ENCODE measurements around the gene PRR19.

Gene PRR19

DNA sequence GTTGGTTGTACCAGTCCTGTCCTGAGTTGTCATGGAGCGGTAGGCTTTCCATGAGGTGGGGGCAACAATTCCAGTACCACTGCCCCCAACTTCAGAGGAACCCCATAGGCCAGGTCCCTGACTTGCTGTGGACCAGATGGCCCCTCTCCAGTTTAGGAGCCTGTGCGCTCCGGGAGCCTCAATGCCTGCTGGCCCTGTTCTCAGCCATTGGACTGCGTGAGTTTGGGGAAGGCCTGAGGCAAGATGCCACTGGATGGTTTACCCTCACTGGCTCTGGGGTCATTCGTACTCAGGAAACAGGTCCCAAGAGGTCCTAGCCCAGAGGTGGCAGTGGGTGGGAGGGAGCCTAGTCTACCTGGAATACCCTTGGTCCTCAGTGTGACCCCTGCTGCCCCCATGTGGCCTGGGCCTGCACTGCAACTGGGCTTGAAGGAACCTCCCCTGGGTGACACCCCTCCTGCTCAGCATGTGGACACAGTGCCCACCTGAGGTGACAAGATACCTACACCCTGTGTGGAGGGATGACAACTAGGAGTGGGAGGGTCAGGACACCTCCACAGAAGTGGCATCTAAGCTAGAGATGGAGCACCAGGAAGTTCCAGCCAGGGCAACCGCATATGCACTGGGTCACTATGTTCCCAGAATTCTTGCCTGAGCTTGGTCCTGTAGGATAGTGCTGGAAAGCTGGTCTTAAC is 6.0 kb upstream of the PRR19 start:
- DNase-seq (ENCODE audit: low spot score): peak; percentile 86

DNA sequence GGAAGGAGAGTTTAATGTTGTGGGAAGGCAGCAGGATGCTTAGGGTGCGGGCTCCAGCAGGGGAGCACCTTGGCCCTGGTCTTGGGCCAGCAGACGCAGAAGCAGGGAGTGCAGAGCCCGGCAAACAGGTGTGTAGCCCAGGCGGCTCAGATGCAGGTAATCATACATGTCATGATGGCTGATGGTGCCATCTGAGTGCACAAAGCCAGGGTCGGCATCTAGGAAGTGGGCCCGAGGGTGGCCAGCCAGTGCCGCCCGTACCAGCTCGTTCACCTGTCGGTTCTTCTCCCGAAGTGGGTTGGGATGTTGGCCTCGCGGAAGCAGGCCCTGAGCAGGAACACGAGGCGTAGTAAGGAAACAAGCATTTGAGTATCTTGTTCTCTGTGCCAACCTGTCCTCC is 4.9 kb upstream of the PRR19 start:
- DNase-seq (ENCODE audit: low spot score): no peak

DNA sequence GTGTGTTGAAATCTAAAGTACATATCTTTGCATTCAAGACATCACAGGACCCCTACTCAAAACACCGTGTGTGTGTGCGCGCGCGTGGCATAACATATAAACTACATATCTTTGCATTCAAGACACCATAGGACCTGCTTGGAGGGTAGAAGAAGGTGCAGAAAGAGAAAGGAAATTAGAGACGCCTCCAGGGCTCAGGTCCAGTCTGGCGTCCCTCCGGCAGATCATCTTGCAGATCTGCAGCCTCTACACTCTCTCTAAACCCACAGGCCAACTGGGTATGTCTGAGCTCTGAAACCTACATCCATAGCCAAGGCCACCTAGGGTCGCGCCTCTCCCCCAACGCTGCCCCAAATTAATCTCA is 1.2 kb downstream of the PRR19 start:
- DNase-seq (ENCODE audit: low spot score): no peak

DNA sequence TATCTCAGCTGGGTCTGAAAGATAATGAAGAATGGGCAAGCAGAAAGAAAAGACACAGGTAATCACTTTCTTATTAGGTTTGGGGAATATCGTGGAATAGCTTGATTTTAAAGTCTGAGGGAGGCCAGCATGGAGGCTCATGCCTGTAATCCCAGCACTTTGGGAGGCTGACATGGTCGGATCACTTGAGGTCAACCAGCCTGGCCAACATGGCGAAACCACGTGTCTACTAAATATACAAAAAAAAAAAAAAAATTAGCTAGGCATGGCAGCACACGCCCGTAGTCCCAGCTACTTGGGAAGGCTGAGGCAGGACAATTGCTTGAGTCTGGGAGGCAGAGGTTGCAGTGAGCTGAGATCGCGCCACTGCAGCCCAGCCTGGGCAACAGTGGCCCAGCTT is 1.9 kb downstream of the PRR19 start:
- DNase-seq (ENCODE audit: low spot score): no peak

DNA sequence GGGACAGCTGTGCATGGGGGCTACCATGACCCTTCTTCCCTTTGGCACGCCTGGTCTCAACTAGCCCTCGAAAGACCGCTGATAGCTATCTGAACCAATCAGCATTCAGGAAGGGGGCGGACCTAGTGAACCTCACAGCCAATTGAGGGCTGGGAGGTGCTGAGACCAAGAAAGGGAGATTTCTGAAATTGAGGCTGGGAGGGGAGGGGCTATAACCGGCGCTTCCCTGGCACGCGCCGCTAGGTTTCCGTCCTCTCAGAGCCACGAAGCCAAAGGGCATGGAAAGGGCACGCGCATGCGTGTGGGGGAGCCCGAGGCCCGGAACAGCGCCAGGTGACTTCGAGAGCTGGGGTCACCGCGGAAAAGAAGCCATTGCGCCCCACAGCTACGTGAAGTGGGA is 4.7 kb downstream of the PRR19 start:
- DNase-seq (ENCODE audit: low spot score): no peak

DNA sequence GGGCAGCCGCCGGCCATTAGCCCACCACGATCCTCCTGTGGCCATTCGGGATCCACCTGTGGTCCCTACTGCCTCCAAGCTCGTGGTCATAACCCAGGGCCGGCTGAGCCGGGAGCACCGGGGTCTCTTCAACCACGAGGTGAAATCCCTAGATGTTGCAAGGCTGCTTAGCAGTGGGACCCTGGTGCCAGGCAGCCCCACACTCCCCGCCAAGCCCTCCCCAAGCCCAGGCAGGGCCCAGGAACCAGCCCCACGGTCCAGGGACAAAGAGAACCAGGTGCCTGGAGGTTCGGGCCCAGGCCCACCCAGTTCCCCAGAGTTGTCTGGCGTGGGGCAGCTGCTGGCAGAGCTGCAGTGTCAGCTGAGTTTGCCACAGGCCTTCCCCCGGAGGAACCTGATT is 7.8 kb downstream of the PRR19 start:
- no peak for DNase-seq (ENCODE audit: low spot score)

DNA sequence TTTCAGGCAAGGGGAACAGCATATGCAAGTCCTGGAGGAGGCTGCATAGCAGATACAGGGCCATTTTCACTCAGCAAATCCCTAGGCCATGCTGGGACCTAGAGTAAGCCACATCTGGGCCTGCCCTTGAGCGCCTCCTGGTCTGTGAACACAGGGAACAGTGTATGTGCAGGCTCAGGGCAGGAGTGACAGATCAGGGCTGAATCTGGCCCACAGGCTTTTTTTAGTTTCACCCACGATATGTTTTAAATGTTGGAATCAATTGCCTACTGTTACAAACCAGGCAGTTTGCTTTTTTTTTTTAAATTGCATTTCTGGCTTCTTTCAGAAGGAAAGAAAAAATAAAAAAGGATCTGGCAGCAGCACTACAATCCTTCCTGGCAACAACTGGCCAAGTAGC is 9.7 kb downstream of the PRR19 start:
- peak; percentile 57 for DNase-seq (ENCODE audit: low spot score)

DNA sequence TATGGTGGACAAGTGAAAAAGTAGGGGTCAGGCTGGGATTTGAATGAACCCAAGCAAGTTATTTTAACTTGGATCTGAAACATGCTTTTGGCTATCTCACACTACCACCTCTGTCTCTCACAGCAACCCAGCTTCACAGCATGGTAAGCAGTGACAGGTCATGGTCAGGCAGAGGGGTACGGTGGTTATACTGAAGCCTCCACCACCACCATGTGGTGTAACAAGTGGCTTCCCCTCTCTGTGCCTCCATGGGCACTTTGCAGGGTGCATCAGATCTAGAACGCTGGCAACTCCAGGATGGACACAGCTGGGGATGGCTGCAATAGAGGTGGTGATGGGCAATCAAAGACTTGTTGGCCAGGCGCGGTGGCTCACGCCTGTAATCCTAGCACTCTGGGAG is 10.4 kb downstream of the PRR19 start:
- no peak for DNase-seq (ENCODE audit: low spot score)

DNA sequence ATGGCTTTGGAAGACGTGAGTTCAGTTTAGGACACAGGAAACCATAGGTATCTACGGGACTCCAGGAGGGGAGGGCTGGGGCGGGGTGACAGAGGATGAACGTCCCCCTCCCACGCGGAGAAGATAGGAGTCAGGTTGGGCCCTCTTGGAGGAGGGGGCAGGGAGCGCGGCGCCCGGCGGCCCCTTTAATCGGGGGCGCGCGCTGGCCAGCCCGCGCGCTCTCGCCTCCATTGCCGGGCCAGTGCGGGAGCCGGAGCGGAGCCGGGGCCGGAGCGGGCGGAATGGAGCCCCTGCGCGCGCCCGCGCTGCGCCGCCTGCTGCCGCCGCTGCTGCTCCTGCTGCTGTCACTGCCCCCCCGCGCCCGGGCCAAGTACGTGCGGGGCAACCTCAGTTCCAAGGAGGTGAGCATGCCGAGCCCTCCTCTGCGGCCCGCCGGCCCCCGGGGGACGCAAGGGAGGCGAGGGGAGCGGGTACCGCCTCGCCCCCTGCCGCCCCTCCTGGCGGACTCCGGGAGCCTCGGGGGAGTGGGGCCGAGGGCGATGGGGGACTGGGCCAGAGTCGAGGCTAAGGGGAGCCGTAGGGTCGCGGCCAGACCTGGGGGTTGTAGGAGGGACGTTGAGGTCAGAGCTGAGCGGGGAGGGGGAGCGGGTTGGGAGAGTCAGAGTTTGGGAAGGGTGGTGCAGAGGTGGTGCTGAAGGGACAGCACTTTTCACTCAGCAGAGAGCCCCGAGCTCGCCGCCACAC is 11.3 kb downstream of the PRR19 start, which contains the start of gene TMEM145:
Gene TMEM145 (plus strand): TSS at position 214 of the 744 bp plus-strand sequence. CDS start 68 bp downstream, at position 282.
- DNase-seq (ENCODE audit: low spot score): peak; percentile 96

DNA sequence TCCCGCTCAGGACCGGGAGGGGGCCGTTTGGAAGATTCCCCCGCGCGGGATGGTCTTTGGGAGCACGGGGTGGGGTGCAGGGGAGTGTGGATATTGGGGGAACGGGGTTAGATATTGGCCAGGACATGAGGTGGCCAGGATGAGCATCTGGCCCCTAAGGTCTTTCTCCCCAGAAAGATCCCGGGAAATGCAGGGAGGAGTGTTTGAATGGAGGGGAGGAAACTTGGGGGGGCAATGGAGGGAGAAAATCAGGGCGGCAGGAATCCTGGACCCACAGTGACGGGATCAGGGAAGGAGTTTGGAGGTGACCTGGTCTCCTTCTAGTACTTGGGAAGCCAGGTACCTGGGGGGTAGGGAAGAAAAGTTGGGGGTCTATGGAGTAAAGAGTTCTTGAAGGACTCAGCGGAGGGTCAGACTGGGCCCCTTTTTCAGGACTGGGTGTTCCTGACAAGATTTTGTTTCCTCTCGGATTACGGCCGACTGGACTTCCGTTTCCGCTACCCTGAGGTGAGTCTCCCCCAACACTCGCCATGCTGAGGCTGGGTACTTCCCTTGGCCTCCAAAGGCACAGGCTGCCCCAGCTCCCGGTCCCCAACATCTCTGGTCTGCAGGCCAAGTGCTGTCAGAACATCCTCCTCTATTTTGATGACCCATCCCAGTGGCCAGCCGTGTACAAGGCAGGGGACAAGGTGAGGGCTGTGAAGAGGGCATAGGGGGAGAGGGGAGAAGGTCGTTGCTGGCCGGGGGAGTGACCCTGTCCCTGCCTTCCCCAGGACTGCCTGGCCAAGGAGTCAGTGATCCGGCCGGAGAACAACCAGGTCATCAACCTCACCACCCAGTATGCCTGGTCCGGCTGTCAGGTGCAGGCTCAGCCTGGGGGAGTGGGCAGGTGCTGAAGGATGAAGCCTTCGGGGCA is 12.2 kb downstream of the PRR19 start:
- no peak for DNase-seq (ENCODE audit: low spot score)

DNA sequence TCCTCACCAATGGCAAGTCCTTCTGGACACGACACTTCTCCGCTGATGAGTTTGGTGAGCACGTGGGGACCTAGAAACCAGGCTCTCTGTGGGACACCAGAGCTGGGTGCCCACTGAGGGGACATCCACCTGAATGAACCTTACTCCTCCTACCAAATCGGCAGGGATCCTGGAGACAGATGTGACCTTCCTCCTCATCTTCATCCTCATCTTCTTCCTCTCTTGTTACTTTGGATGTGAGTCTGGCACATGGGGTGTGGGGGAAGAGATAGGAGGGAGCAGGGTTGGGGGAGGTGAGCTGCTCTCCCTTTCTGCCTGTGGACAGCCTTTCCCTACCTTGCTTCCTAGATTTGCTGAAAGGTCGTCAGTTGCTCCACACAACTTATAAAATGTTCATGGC is 13.1 kb downstream of the PRR19 start:
- no peak for DNase-seq (ENCODE audit: low spot score)

DNA sequence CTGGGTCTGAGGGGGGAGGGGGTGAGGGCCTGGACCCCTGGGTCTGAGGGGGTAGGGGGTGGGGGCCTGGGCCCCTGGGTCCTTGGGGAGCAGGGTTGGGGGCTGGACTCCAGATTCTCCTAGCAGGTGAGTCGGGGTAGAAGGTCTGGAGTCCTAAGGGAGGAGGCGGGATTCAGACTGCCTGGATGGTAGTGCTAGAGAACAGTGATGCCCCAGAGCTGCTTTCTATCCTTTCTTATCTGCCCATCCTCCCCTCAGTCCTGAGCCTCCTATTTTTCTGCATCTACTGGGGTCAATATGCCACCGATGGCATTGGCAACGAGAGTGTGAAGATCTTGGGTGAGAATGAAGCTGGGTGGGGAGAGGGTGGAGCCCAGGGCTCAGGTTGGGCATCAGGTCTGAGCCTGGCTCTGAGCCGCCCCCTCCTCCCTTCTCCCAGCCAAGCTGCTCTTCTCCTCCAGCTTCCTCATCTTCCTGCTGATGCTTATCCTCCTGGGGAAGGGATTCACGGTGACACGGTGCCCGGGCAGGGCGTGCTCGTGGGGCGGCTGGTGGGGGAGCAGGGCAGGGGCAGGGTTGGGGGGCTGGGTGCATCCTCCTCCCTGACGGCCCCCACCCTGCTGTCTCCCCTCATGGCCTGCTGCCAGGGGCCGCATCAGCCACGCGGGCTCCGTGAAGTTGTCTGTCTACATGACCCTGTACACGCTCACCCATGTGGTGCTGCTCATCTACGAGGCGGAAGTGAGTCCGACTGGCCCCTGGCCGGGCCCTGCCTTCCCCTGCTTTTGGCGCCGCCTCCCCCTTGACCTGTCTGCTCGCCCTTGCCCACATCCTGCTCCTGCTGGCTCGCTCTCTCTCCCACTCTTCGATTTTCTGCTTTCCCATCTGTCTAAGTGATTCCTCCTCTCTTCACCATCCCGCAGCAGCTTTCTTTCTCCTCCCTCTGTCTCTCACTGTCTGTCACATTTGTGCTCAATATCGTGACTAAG is 14.6 kb downstream of the PRR19 start:
- DNase-seq (ENCODE audit: low spot score): no peak

DNA sequence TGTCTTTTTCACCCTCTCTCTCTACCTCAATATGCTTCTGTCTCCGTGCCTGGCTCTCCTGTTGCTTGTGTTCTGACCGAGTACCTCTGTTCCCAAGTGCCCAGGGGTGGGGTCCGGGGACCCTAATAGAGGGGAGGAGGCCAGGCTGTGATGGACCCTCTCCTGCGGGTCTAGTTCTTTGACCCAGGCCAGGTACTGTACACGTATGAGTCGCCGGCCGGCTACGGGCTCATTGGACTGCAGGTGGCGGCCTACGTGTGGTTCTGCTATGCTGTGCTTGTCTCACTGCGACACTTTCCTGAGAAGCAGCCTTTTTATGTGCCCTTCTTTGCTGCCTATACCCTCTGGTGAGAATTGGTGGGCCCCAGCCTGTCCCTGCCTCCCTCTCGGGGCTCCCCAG is 15.6 kb downstream of the PRR19 start:
- no peak for DNase-seq (ENCODE audit: low spot score)

DNA sequence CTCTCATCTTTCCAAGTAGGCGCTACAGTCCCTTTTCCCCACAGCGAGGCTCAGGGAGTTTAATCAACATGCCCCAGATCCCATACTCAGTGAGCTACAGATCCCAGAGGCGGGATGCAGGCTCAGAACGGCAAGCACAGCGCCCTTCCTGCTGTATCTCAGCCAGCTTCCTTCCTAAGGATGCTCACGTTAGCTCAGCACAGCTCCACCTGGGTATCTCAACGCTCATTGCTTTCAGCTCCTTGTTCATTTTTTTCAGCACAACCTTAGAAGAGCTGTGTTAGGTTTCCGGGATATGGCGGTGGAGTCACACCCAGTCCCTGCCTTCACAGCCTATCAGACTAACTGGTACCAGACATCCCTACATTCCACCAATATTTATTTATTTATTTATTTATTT is 20.4 kb downstream of the PRR19 start:
- DNase-seq (ENCODE audit: low spot score): no peak

DNA sequence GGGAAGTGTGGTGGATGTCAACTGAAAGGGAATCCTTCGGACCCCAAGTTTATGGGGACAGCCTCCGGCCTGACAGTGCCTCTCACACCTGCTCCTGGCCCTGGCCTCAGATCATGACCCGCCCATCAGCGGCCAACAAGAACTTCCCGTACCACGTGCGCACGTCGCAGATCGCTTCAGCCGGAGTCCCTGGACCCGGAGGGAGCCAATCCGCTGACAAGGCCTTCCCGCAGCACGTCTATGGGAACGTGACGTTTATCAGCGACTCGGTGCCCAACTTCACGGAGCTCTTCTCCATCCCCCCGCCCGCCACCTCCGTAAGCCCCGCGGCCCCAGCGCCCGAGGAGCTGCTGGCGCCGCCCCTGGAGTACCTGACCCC is 21.5 kb downstream of the PRR19 start:
- no peak for DNase-seq (ENCODE audit: low spot score)

DNA sequence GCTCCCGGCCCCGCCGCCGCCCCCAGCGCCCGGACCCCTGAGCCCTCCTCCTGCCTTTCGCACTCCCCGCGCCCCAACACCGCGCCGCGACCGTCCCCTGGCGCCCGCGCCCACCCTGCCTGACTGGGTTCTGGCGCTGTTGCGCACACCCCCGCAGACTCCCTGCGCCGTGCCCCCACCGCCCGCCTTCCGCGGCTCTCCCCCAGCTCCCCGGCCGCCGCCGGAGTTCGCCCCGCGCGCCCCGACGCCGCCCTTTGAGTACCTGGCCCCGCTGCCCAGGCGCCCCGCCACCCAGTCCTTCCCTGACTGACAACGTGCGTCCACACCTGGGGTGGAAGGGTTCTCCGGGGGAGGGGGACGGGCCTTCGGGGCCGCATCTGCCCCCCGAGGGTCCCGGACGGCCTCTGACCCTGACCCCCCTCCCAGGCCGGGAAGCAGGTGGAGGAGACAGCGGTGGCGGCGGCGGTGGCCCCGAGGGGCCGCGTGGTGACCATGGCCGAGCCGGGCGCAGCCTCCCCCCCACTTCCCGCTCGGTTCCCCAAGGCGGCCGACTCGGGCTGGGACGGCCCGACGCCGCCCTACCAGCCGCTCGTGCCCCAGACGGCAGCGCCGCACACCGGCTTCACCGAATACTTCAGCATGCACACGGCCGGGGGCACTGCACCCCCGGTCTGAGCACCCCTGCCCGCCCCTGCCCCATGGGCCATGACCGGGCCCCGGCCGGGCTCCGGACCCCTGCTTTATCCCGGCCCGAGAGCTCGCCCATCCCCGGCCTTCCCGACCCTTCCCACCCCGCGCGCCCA is 22.1 kb downstream of the PRR19 start:
- DNase-seq (ENCODE audit: low spot score): no peak

DNA sequence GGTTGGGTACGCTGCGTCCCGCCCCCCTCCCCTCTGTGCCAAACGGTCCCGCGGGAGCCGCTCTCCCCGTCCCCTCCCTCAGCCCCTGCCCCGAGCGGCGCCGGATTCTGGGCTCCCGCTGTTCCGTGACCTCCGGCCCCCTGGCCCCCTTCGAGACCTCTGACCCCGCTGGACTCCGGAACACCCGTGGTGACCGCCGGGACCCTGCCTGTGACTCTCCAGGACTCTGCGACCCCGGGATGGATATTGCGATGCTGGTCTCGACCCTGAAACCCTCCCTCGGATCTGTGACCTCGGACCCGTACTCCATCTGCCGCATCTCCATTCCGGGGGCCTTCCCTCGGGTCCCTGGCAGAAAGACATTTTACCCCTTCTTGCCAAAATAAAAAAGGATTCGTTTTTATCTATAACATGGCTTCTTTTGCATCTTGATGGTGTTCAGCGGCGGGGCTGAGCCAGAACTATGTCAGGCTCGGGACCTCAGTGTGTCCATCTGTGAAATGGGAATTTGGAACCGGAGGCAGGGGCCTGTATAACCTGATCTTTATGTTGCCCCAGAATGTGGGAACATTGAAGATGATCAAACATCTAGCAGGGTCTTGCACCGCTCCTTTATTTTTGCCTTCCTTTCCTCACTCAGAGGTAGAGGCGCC is 22.8 kb downstream of the PRR19 start:
- no peak for DNase-seq (ENCODE audit: low spot score)

DNA sequence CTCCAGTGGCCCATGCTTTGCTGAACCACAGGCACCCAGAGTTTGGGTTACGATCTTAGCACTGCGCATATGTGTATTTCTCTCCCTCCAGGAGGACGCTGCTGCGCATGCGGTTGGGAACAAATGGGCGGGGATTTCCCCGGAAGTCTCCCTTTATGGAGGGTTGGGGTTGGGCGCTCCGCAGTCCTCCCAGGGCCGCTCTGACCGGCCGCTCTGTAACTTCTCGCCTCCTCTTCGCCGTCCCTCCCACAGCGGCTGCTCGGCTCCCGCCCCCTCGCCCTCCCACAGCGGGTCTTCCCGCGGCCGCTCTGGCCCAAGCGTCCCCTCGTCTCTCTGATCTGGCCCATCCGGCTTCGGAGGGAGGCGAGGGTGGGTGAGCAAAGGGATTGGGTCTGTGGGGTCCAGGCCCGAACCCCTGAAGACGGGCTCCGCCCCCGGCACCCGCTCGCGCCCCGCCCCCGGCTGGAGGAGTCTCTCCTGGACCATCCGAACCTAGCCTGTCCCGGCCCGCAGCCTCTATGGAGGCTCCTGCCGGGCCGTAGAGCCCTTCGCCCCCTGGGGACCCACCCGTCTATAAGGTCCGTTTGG is 23.5 kb downstream of the PRR19 start, which contains the start of gene MEGF8:
Gene MEGF8 (plus strand): TSS at position 328 of the 588 bp plus-strand sequence. CDS start 609 bp downstream, outside the sequence.
- peak; percentile 98 for DNase-seq (ENCODE audit: low spot score)

DNA sequence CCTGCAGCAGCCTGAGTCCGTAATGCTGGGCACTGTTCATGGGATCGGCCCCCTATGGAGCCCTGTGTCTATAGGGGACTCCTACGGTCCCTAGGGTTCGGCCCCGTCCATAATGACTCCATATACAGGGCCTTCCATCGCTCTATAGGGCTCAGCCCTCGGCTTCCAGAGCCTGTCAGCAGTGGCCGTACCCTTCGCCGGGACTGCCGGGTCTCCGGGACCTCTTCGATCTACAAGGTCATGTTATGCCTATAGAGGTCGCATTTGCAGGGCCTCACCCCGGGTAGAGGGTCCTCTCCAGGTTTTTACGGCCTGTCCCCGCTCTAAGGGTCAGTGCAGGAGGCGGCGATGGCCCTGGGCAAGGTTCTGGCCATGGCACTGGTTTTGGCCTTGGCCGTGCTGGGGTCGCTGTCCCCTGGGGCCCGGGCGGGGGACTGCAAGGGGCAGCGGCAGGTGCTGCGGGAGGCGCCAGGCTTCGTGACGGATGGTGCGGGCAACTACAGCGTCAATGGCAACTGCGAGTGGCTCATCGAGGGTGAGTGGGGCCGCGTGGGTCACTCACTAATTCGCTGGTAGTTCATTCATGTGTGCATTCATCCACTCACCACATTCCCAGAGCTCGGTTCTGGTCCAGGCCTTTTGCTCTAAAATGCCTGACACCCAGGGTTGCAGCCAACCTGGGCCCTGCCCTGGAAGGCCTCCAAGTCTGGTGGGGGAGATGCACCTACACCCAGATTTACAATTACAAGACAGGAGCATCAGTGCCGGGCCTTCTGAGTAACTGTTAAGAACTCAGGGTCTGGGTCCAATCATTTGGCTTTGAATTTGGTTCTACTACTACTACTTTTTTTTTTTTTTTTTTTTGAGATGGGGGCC is 24.2 kb downstream of the PRR19 start:
- DNase-seq (ENCODE audit: low spot score): no peak

Measured in D341Med (cell line).